GM12878 (cell line): ENCODE results near the gene HSD17B10. TPM values are rescaled to one million over a fixed set of nuclear protein-coding genes. Genes with fewer than 3 reads are reported as not detected.

ENCODE experiments used
- ATAC-seq: fragments of 200-7000 bp; cut with Tn5 transposase; 3 replicates; pipeline ENCODE4 v1.9.1; 2020; ENCODE audit warnings: mild to moderate bottlenecking, moderate library complexity
- BruUV-seq: library from RNA; stranded (reverse); fragments of 400-500 nt; replicated peaks from 2 replicates; lab custom pipeline; 2021; lab: Mats Ljungman, UMichigan
- CTCF ChIA-PET: fragments of 300-600 bp; sonication (Branson Sonifier 250); formaldehyde crosslinking; extraction: SDS; loops from one replicate; lab custom pipeline; 2021; ENCODE audit warnings: inconsistent platforms; lab: Yijun Ruan, JAX
- POLR2A ChIA-PET: fragments of 350-600 bp; formaldehyde crosslinking; extraction: SDS; loops from one replicate; lab custom pipeline; 2021; ENCODE audit warnings: inconsistent platforms; lab: Charles Lee
- RAD21 ChIA-PET: fragments of 300-600 bp; sonication (Branson Sonifier 250); formaldehyde crosslinking; loops from one replicate; lab custom pipeline; 2023; ENCODE audit warnings: antibody characterized with exemption; ENCODE audit not compliant: unreplicated experiment; lab: Charles Lee
- SMC1A ChIA-PET: fragments of 300-600 bp; sonication (Branson Sonifier 250); formaldehyde crosslinking; loops from one replicate; lab custom pipeline; 2023; ENCODE audit not compliant: unreplicated experiment, uncharacterized antibody; lab: Charles Lee
- DNase-seq: peaks from one replicate; pipeline ENCODE4 v3.0.0-alpha.2; 2011; ENCODE audit warnings: low read depth, low spot score
- FAIRE-seq: peaks from 3 replicates; lab custom pipeline; 2011; peaks lifted over from hg19 to GRCh38; lab: Jason Lieb, UNC
- H2AFZ ChIP-seq: 2 replicates; pipeline ENCODE4 v1.6.0; 2011; ENCODE audit warnings: low read depth, low read length, control low read depth; ENCODE audit not compliant: control insufficient read depth
- H3K27ac ChIP-seq: 2 replicates; pipeline ENCODE4 v1.5.1; 2011; ENCODE audit warnings: control low read depth; ENCODE audit not compliant: control insufficient read depth, insufficient read depth
- H3K27me3 ChIP-seq, 2 experiments: replicated peaks in 1 of 2; 2 replicates each; pipeline versions ENCODE4 v1.6.0 to v1.6.1; 2011; ENCODE audit warnings: low read length in 1 of 2; ENCODE audit not compliant: control insufficient read depth in 2 of 2, insufficient read depth in 2 of 2
- H3K36me3 ChIP-seq, 2 experiments: 2 replicates each; pipeline ENCODE4 v1.5.1; 2011; ENCODE audit warnings: low read length in 1 of 2; ENCODE audit not compliant: control insufficient read depth in 2 of 2, insufficient read depth in 2 of 2
- H3K4me1 ChIP-seq: 2 replicates; pipeline ENCODE4 v1.6.1; 2011; ENCODE audit warnings: mild to moderate bottlenecking, low read length, moderate library complexity, mixed read lengths; ENCODE audit not compliant: control insufficient read depth, insufficient read depth
- H3K4me2 ChIP-seq: 2 replicates; pipeline ENCODE4 v1.6.0; 2011; ENCODE audit warnings: control low read depth; ENCODE audit not compliant: control insufficient read depth, insufficient read depth
- H3K4me3 ChIP-seq: fragments of 200-600 bp; sonication (generic); 2 replicates; pipeline ENCODE4 v1.5.1; 2016
- H3K79me2 ChIP-seq: 2 replicates; pipeline ENCODE4 v1.6.0; 2011; ENCODE audit warnings: low read length; ENCODE audit not compliant: control insufficient read depth, insufficient read depth
- H3K9ac ChIP-seq: 2 replicates; pipeline ENCODE4 v1.8.0; 2011; ENCODE audit warnings: low read length, control low read depth, mixed read lengths; ENCODE audit not compliant: control insufficient read depth, insufficient read depth
- H3K9me3 ChIP-seq: replicated peaks from 3 replicates; pipeline ENCODE4 v1.5.1; 2011; ENCODE audit warnings: mild to moderate bottlenecking, low read length; ENCODE audit not compliant: control insufficient read depth, insufficient read depth
- H4K20me1 ChIP-seq: 2 replicates; pipeline ENCODE4 v1.6.0; 2011; ENCODE audit not compliant: control insufficient read depth, insufficient read depth
- BMI1 ChIP-seq: fragments of 450-650 bp; IDR thresholded peaks from 2 replicates; pipeline ENCODE4 v1.6.1; 2016; ENCODE audit warnings: mild to moderate bottlenecking, moderate library complexity, borderline replicate concordance
- DPF2 ChIP-seq: fragments of 450-650 bp; IDR thresholded peaks from 2 replicates; pipeline ENCODE4 v1.6.1; 2017; ENCODE audit warnings: mild to moderate bottlenecking
- EED ChIP-seq: sonication (generic); IDR thresholded peaks from 2 replicates; pipeline ENCODE4 v1.6.1; 2016; ENCODE audit warnings: antibody characterized with exemption, low read depth
- EGR1 ChIP-seq, 2 experiments: IDR thresholded peaks; 1 replicate in 1 of 2; 2 replicates in 1 of 2; pipeline ENCODE4 v1.6.1; 2011 to 2012; ENCODE audit warnings: low read depth in 2 of 2, low read length in 2 of 2, borderline replicate concordance in 1 of 2, mild to moderate bottlenecking in 1 of 2, moderate library complexity in 1 of 2
- FOXK2 ChIP-seq: fragments of 450-650 bp; IDR thresholded peaks from 2 replicates; pipeline ENCODE4 v1.6.1; 2017; ENCODE audit warnings: mild to moderate bottlenecking, moderate library complexity
- HDGF ChIP-seq: fragments of 450-650 bp; IDR thresholded peaks from 2 replicates; pipeline ENCODE4 v1.6.1; 2016; ENCODE audit warnings: antibody characterized with exemption
- MLLT1 ChIP-seq: fragments of 450-650 bp; IDR thresholded peaks from 2 replicates; pipeline ENCODE4 v1.6.1; 2016; ENCODE audit warnings: mild to moderate bottlenecking
- MYC ChIP-seq: IDR thresholded peaks from 2 replicates; pipeline ENCODE4 v1.6.1; 2011; ENCODE audit warnings: mild to moderate bottlenecking, low read length, moderate library complexity, inconsistent platforms; ENCODE audit not compliant: insufficient read depth, insufficient replicate concordance, insufficient read length, severe bottlenecking
- POLR2AphosphoS2 ChIP-seq: IDR thresholded peaks from 2 replicates; pipeline ENCODE4 v1.6.1; 2011; ENCODE audit warnings: low read depth, mild to moderate bottlenecking, low read length, improper control_type of control experiment, moderate library complexity
- RAD51 ChIP-seq: fragments of 450-650 bp; IDR thresholded peaks from 2 replicates; pipeline ENCODE4 v1.6.1; 2016; ENCODE audit warnings: moderate library complexity, mild to moderate bottlenecking, inconsistent platforms
- RBBP5 ChIP-seq: fragments of 200-600 bp; sonication (generic); conservative IDR thresholded peaks from 2 replicates; pipeline ENCODE4 v1.6.1; 2016
- RFX5 ChIP-seq: IDR thresholded peaks from 2 replicates; pipeline ENCODE4 v1.6.1; 2011; ENCODE audit warnings: low read depth, low read length, improper control_type of control experiment
- RUNX3 ChIP-seq: IDR thresholded peaks from 2 replicates; pipeline ENCODE4 v1.6.1; 2012; ENCODE audit warnings: low read length, inconsistent platforms
- SMAD1 ChIP-seq: fragments of 450-650 bp; IDR thresholded peaks from 2 replicates; pipeline ENCODE4 v1.6.1; 2018; ENCODE audit warnings: mild to moderate bottlenecking, low read depth; ENCODE audit not compliant: partially characterized antibody
- TCF7 ChIP-seq: IDR thresholded peaks from 2 replicates; pipeline ENCODE4 v1.6.1; 2014; ENCODE audit warnings: antibody characterized with exemption, borderline replicate concordance
- ZNF274 ChIP-seq: IDR thresholded peaks from one replicate; pipeline ENCODE4 v1.8.0; 2011; ENCODE audit not compliant: insufficient read length, insufficient read depth
- WGBS: methylation state at CpG from one replicate; pipeline ENCODE4 v1.1.6; 2016; ENCODE audit warnings: low lambda C conversion rate; ENCODE audit not compliant: insufficient replicate concordance, insufficient coverage; ENCODE audit errors: missing lambda C conversion rate; 5-methylcytosine and 5-hydroxymethylcytosine counted together
- in situ Hi-C: fragments of 300-500 bp; cut with MboI; formaldehyde crosslinking; loops from 9 replicates; pipeline ENCODE4 v1.14.3; 2018; ENCODE audit warnings: mixed read lengths
- intact Hi-C: fragments of 100-400 bp; cut with micrococcal nuclease; formaldehyde crosslinking; loops from one replicate; pipeline ENCODE4 v1.14.2; 2022; ENCODE audit not compliant: unreplicated experiment
- polyA plus RNA-seq, 11 experiments: library from polyadenylated mRNA; depleted of rRNA in 4 of 11; unstranded in 6 of 11; stranded (reverse) in 5 of 11; fragments of >200 nt; fragmentation: Nextera tagmentation in 4 of 11; fragmentation: Illumina TruSeq in 1 of 11; extraction: Ambion mirVana in 4 of 11; extraction: Trizol in 1 of 11; gene quantifications; 1 replicate in 1 of 11; 2 replicates in 10 of 11; pipeline versions ENCODE4 v1.2.1 to v1.2.3, GENCODE V29; 2011 to 2016; ENCODE audit warnings: inconsistent platforms in 2 of 11, missing spikeins in 2 of 11, low read depth in 1 of 11
- total RNA-seq, 4 experiments: library from RNA; depleted of rRNA in 3 of 4; stranded (reverse); fragments of >200 nt in 3 of 4; fragmentation: Illumina TruSeq in 1 of 4; extraction: Trizol in 1 of 4; gene quantifications; 2 replicates each; pipeline versions ENCODE4 v1.2.1 to v1.2.3, GENCODE V29; 2013 to 2021

HSD17B10 gene
- total and polyA plus RNA-seq, 10 of the 15 experiments (the other 5 are each of a cell fraction or from before 2014, with no cell fraction given), result 43.7 to 313 (median 187) TPM

- Histone ChIP-seq H2AFZ (peak within 1 kb of the TSS; percentile 75), H3K9ac (peak within 1 kb of the TSS; percentile 99), H3K79me2 (peaks cover 42% of the 10 kb centered on the region), H3K9me3 (no peaks in the 10 kb centered on the region), H3K27ac (peak within 1 kb of the TSS; percentile 98), H3K4me2 (peak within 1 kb of the TSS; percentile 100), H3K36me3 (no peaks in the 10 kb centered on the region), H3K27me3 (no peaks in the 10 kb centered on the region), H3K4me3 (peak within 1 kb of the TSS; percentile 80), H4K20me1 (peaks cover 2% of the 10 kb centered on the region; the same call in 1 of the 2 replicates), H3K4me1 (peaks cover 6% of the 10 kb centered on the region)
- ATAC-seq (no peak), FAIRE-seq (no peak), DNase-seq (no peak)
- in situ Hi-C loops, result no loop called here
- intact Hi-C loops, result loop anchor here (1.0 to 5.0 kb wide), 2 partner anchors 11 to 201 kb away; partner anchors contain the start of gene HSD17B10
- WGBS, result 35% methylated on average over 16 of the region's 17 CpGs
- ChIA-PET SMC1A (interaction anchor here (0.9 to 2.3 kb wide), 7 partner anchors 10 to 110 kb away, joined by 3 to 10 read pairs (median 7); no protein-coding TSS in a partner anchor), POLR2A (interaction anchor here (0.6 to 2.7 kb wide), 6 partner anchors 10 to 291 kb away, joined by 3 to 10 read pairs (median 4); no protein-coding TSS in a partner anchor), RAD21 (interaction anchor here (0.9 to 2.8 kb wide), 7 partner anchors 8 to 198 kb away, joined by 3 to 11 read pairs (median 5); partner anchors contain the start of gene KDM5C), CTCF (interaction anchor here (0.6 to 7.5 kb wide), 8 partner anchors 10 to 106 kb away, joined by 3 to 48 read pairs (median 5); partner anchors contain the start of gene HSD17B10)
- BruUV-seq, result no TSS peak
- TF ChIP-seq RAD51 (no peak), EGR1 (IDR thresholded peaks at IDR 0.05; ENCODE audit: borderline replicate concordance in 1 of 2, low read depth in 2 of 2, low read length in 2 of 2) (no peak), ZNF274 (no peak), FOXK2 (no peak), HDGF (0 out of 2 replicates have a peak, but pooled peaks have one; percentile 7), BMI1 (peak; percentile 1; the same call in 1 of the 2 replicates), SMAD1 (no peak), DPF2 (no peak), MLLT1 (no peak), EED (no peak), RBBP5 (no peak), RUNX3 (no peak), MYC (no peak), POLR2AphosphoS2 (0 out of 2 replicates have a peak, but pooled peaks have one; percentile 12), TCF7 (no peak), RFX5 (peak; percentile 53; the same call in 1 of the 2 replicates)
Observed at GRCh38 chrX:53422861-53423306, 11.3 kb downstream of the HSD17B10 start, which contains the start of gene RIBC1. Gene RIBC1, plus strand, starts transcription at chrX:53422873. Its CDS starts 3,404 bp downstream, at chrX:53426277.
